Panc1 (cell line): Measurements from ENCODE around the gene LMNA. TPM values are rescaled to one million over a fixed set of nuclear protein-coding genes. Genes with fewer than 3 reads are reported as not detected.

Source experiments
- ATAC-seq: fragments of 200-7000 bp; cut with Tn5 transposase; 2 replicates; pipeline ENCODE4 v1.9.1; 2020; ENCODE audit warnings: mild to moderate bottlenecking, moderate library complexity
- BruUV-seq: library from RNA; stranded (reverse); fragments of 400-500 nt; replicated peaks from 2 replicates; lab custom pipeline; 2021; lab: Mats Ljungman, UMichigan
- CTCF ChIA-PET: fragments of 300-600 bp; sonication (Branson Sonifier 250); formaldehyde crosslinking; loops from one replicate; lab custom pipeline; 2022; ENCODE audit warnings: antibody characterized with exemption; lab: Charles Lee
- POLR2A ChIA-PET: fragments of 300-600 bp; sonication (Branson Sonifier 250); formaldehyde crosslinking; loops from one replicate; lab custom pipeline; 2022; ENCODE audit warnings: antibody characterized with exemption; lab: Charles Lee
- DNase-seq: peaks from one replicate; pipeline ENCODE4 v3.0.0-alpha.2; 2010; ENCODE audit warnings: low read depth, low spot score
- H3K27ac ChIP-seq: 2 replicates; pipeline ENCODE4 v1.5.1; 2011; ENCODE audit warnings: mild to moderate bottlenecking, low read length, inconsistent platforms
- H3K27me3 ChIP-seq: fragments of 200-500 bp; sonication (Bioruptor generic); 2 replicates; pipeline ENCODE4 v1.6.0; 2014; ENCODE audit warnings: low read length, inconsistent platforms; ENCODE audit not compliant: control insufficient read depth, insufficient read depth
- H3K36me3 ChIP-seq: fragments of 200-500 bp; sonication (Bioruptor generic); 2 replicates; pipeline ENCODE4 v1.5.1; 2014; ENCODE audit warnings: inconsistent platforms, mild to moderate bottlenecking, low read length, moderate library complexity; ENCODE audit not compliant: control insufficient read depth, insufficient read depth
- H3K4me1 ChIP-seq: 2 replicates; pipeline ENCODE4 v1.5.1; 2011; ENCODE audit warnings: inconsistent platforms, mild to moderate bottlenecking, low read length, moderate library complexity; ENCODE audit not compliant: control insufficient read depth, insufficient read depth
- H3K4me3 ChIP-seq, 2 experiments: 2 replicates each; pipeline ENCODE4 v1.5.1; 2011 to 2012; ENCODE audit warnings: low read depth in 2 of 2, low read length in 2 of 2, mild to moderate bottlenecking in 2 of 2, inconsistent platforms in 1 of 2, moderate library complexity in 1 of 2
- H3K9me3 ChIP-seq: fragments of 200-500 bp; sonication (Bioruptor generic); 2 replicates; pipeline ENCODE4 v1.5.1; 2014; ENCODE audit warnings: low read depth, mild to moderate bottlenecking, inconsistent platforms, low read length, moderate library complexity; ENCODE audit not compliant: control insufficient read depth, insufficient read depth
- CTCF ChIP-seq: fragments of 450-650 bp; IDR thresholded peaks from 2 replicates; pipeline ENCODE4 v1.5.1; 2017; ENCODE audit warnings: mild to moderate bottlenecking
- POLR2AphosphoS5 ChIP-seq: IDR thresholded peaks from 2 replicates; pipeline ENCODE4 v1.6.1; 2012; ENCODE audit warnings: mild to moderate bottlenecking, low read depth, low read length, moderate library complexity
- TCF7L2 ChIP-seq: IDR thresholded peaks from 2 replicates; pipeline ENCODE4 v1.6.1; 2011; ENCODE audit warnings: mild to moderate bottlenecking, low read depth, low read length, inconsistent platforms
- in situ Hi-C: cut with HindIII; loops from 2 replicates; pipeline ENCODE4 v1.10.0; 2016; ENCODE audit warnings: low sequenced_read_pairs, low pct_unique_long_range_greater_than_20kb
- intact Hi-C: fragments of 100-400 bp; cut with micrococcal nuclease; formaldehyde crosslinking; loops from one replicate; pipeline ENCODE4 v1.10.0; 2022; ENCODE audit not compliant: unreplicated experiment
- total RNA-seq: library from RNA; stranded (reverse); gene quantifications from one replicate; pipeline ENCODE4 v1.2.1, GENCODE V29; 2021; ENCODE audit not compliant: unreplicated experiment
- TF ChIP-seq, protein P1 (sequence below), 2 experiments: IDR thresholded peaks; 2 replicates each; pipeline ENCODE4 v1.6.1; 2011 to 2012; ENCODE audit warnings: low read depth in 2 of 2, control low read depth in 1 of 2, low read length in 1 of 2, mild to moderate bottlenecking in 1 of 2, moderate library complexity in 1 of 2; ENCODE audit not compliant: insufficient read depth in 1 of 2

The LMNA gene
- total RNA-seq, 1 experiment from 2014 or later: 691 TPM

- peaks cover 2% of the 10 kb centered on the region; the same call in 1 of the 2 replicates for H3K36me3 ChIP-seq
- no peaks in the 10 kb centered on the region for H3K27me3 ChIP-seq
These were observed 8.2 kb downstream of the LMNA start for GRCh38 chr1:156122519-156123355.

DNA sequence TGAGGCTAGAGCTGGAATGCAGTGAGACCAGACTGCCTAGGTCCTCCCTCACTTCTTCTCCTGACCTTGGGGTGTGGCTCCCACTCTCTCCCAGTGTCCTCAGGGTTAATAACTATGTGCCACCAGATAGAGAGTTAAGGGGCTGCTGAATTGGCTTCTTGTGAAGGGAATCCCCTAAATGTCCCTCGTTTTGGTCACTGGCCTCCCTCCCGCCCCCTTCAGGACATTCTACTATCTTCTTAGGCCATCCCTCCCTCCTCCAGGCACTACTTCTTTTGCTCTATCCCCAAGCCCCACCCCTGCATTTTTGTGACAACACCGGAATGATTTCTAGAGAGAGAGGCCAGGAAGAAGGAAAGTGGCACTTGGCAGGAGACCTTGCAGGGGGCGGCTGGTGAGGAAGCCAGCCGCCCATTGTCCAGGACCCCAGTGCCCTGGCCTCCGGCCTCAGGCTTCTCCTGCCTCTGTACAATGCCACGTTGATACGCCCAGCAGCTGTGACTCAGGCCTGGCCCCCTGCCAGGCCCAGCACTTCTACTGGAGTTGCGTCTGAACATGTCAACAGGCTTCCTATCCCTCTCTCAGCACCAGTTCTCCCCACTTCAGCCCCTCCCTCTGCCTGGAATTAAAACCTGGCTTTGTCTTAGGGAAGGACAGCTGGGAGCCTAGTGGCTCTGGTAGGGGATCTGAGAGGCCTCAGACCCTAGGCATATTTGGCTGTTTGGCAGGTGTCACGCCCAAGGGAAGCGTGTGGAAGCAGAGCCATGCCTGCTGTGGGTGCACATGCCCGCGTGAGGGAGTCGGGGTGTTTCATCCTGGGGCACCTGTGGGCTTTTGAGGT lies 9.1 kb downstream of the LMNA start:
- Histone ChIP-seq H3K27ac (peak overlapping the region; percentile 95), H3K27me3 (no peaks in the 10 kb centered on the region), H3K4me3 (peak overlapping the region; percentile 19 to 58; a peak in 3 of 4 replicates), H3K9me3 (no peaks in the 10 kb centered on the region), H3K4me1 (peaks cover 92% of the 10 kb centered on the region), H3K36me3 (peaks cover 2% of the 10 kb centered on the region; the same call in 1 of the 2 replicates)
- ChIA-PET CTCF (interaction anchor here (0.6 to 1.1 kb wide), 2 partner anchors 25 to 31 kb away, joined by 3 to 7 read pairs; no protein-coding TSS in a partner anchor), POLR2A (interaction anchor here (0.5 to 0.9 kb wide), 2 partner anchors 10 to 19 kb away, joined by 3 to 7 read pairs; no protein-coding TSS in a partner anchor)
- TF ChIP-seq CTCF: peak; percentile 71
- TF ChIP-seq, protein P1, sequence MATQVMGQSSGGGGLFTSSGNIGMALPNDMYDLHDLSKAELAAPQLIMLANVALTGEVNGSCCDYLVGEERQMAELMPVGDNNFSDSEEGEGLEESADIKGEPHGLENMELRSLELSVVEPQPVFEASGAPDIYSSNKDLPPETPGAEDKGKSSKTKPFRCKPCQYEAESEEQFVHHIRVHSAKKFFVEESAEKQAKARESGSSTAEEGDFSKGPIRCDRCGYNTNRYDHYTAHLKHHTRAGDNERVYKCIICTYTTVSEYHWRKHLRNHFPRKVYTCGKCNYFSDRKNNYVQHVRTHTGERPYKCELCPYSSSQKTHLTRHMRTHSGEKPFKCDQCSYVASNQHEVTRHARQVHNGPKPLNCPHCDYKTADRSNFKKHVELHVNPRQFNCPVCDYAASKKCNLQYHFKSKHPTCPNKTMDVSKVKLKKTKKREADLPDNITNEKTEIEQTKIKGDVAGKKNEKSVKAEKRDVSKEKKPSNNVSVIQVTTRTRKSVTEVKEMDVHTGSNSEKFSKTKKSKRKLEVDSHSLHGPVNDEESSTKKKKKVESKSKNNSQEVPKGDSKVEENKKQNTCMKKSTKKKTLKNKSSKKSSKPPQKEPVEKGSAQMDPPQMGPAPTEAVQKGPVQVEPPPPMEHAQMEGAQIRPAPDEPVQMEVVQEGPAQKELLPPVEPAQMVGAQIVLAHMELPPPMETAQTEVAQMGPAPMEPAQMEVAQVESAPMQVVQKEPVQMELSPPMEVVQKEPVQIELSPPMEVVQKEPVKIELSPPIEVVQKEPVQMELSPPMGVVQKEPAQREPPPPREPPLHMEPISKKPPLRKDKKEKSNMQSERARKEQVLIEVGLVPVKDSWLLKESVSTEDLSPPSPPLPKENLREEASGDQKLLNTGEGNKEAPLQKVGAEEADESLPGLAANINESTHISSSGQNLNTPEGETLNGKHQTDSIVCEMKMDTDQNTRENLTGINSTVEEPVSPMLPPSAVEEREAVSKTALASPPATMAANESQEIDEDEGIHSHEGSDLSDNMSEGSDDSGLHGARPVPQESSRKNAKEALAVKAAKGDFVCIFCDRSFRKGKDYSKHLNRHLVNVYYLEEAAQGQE (IDR thresholded peaks at IDR 0.05; ENCODE audit: insufficient read depth in 1 of 2, low read depth in 2 of 2, low read length in 1 of 2): no peak
- 0 out of 2 replicates have a peak, but pooled peaks have one; percentile 1 for TF ChIP-seq POLR2AphosphoS5
- peak; percentile 54 for ATAC-seq
- in situ Hi-C loops: no loop called here
- BruUV-seq: no TSS peak
- intact Hi-C loops: no loop called here
- peak; percentile 88 for DNase-seq

More at GRCh38 chr1:156122519-156123355, 8.2 kb downstream of the LMNA start:
- H3K9me3 ChIP-seq: no peaks in the 10 kb centered on the region
- in situ Hi-C loops (no loop called here), intact Hi-C loops (no loop called here)
- peaks cover 90% of the 10 kb centered on the region for H3K4me1 ChIP-seq
- no TSS peak for BruUV-seq
- TF ChIP-seq POLR2AphosphoS5 (peak; percentile 58; the same call in 1 of the 2 replicates), TCF7L2 (no peak)
- DNase-seq (peak; percentile 87), ATAC-seq (peak; percentile 49)
- peak overlapping the region; percentile 95 for H3K27ac ChIP-seq
- ChIA-PET POLR2A (interaction anchor here (0.5 to 0.9 kb wide), 2 partner anchors 11 to 18 kb away, joined by 3 to 7 read pairs; no protein-coding TSS in a partner anchor), CTCF (interaction anchor here (0.6 to 1.1 kb wide), 4 partner anchors 24 to 102 kb away, joined by 3 to 7 read pairs (median 4); no protein-coding TSS in a partner anchor)
- H3K4me3 ChIP-seq: peak overlapping the region; percentile 19 to 58
